K562 (cell line): ENCODE data around the gene NCDN. TPM values are rescaled to one million over a fixed set of nuclear protein-coding genes. Genes with fewer than 3 reads are reported as not detected.

ENCODE experiments used
- ATAC-seq: fragments of 200-7000 bp; cut with Tn5 transposase; 3 replicates; pipeline ENCODE4 v1.9.1; 2020; ENCODE audit warnings: moderate library complexity
- BruUV-seq: library from RNA; stranded (reverse); fragments of 400-500 nt; replicated peaks from 2 replicates; lab custom pipeline; 2021; lab: Mats Ljungman, UMichigan
- CTCF ChIA-PET: fragments of 300-600 bp; formaldehyde crosslinking; extraction: SDS; loops from one replicate; lab custom pipeline; 2021; ENCODE audit warnings: low intra/inter-chr PET ratio; lab: Yijun Ruan, JAX
- POLR2A ChIA-PET: fragments of 300-600, 350-650 bp; sonication (Branson Sonifier 250); formaldehyde crosslinking; extraction: SDS; loops from one replicate; lab custom pipeline; 2021; ENCODE audit warnings: antibody characterized with exemption, inconsistent platforms; lab: Yijun Ruan, JAX
- DNase-seq, 4 experiments: peaks; one replicate each; pipeline versions ENCODE4 v3.0.0 to v3.0.0-alpha.2; 2011 to 2018; ENCODE audit warnings: low spot score in 3 of 4, mixed read lengths in 3 of 4; ENCODE audit errors: extremely low read depth in 1 of 4
- FAIRE-seq: peaks from 2 replicates; lab custom pipeline; 2011; peaks lifted over from hg19 to GRCh38; lab: Jason Lieb, UNC
- H2AFZ ChIP-seq: 2 replicates; pipeline ENCODE4 v1.6.0; 2011; ENCODE audit warnings: low read depth, low read length, control low read depth, inconsistent platforms
- H3K27ac ChIP-seq: fragments of 200-600 bp; 3 replicates; pipeline ENCODE4 v1.8.0; 2011; ENCODE audit warnings: low read depth, mild to moderate bottlenecking, control low read depth, inconsistent platforms, low read length, moderate library complexity, mixed read lengths; ENCODE audit errors: extremely low read depth
- H3K27me3 ChIP-seq, 2 experiments: fragments of 300-600 bp in 1 of 2; 2 replicates in 1 of 2; 3 replicates in 1 of 2; pipeline versions ENCODE4 v1.6.0 to v1.8.0; 2011; ENCODE audit warnings: inconsistent platforms in 2 of 2, low read length in 2 of 2, mild to moderate bottlenecking in 1 of 2, mixed read lengths in 1 of 2, moderate library complexity in 1 of 2; ENCODE audit not compliant: control insufficient read depth in 2 of 2, insufficient read depth in 2 of 2
- H3K36me3 ChIP-seq: fragments of 300-600 bp; 3 replicates; pipeline ENCODE4 v1.8.0; 2011; ENCODE audit warnings: mild to moderate bottlenecking, low read length, inconsistent platforms; ENCODE audit not compliant: control insufficient read depth, insufficient read depth
- H3K4me1 ChIP-seq, 2 experiments: fragments of 200-600 bp in 1 of 2; replicated peaks in 1 of 2; 2 replicates in 1 of 2; 3 replicates in 1 of 2; pipeline versions ENCODE4 v1.5.1 to v1.8.0; 2011; ENCODE audit warnings: inconsistent platforms in 2 of 2, low read length in 2 of 2, mild to moderate bottlenecking in 1 of 2, mixed read lengths in 1 of 2, moderate library complexity in 1 of 2; ENCODE audit not compliant: control insufficient read depth in 2 of 2, insufficient read depth in 2 of 2
- H3K4me2 ChIP-seq: 2 replicates; pipeline ENCODE4 v1.6.1; 2011; ENCODE audit warnings: low read length, control low read depth, inconsistent platforms, mixed read lengths; ENCODE audit not compliant: insufficient read depth
- H3K4me3 ChIP-seq: fragments of 200-600 bp; sonication (generic), shearing (Covaris generic); 2 replicates; pipeline ENCODE4 v1.5.1; 2016; ENCODE audit warnings: control low read depth, inconsistent platforms
- H3K79me2 ChIP-seq: fragments of 200-600 bp; 3 replicates; pipeline ENCODE4 v1.8.0; 2011; ENCODE audit warnings: low read length, inconsistent platforms; ENCODE audit not compliant: control insufficient read depth, insufficient read depth
- H3K9ac ChIP-seq, 2 experiments: 2 replicates each; pipeline versions ENCODE4 v1.6.0 to v1.6.1; 2011; ENCODE audit warnings: low read depth in 2 of 2, low read length in 2 of 2, control low read depth in 1 of 2, inconsistent platforms in 1 of 2, mild to moderate bottlenecking in 1 of 2, mixed read lengths in 1 of 2; ENCODE audit not compliant: insufficient read depth in 1 of 2
- H3K9me1 ChIP-seq: one replicate; pipeline ENCODE4 v1.6.0; 2011; ENCODE audit warnings: inconsistent platforms, mild to moderate bottlenecking, low read length, moderate library complexity; ENCODE audit not compliant: control insufficient read depth, insufficient read depth
- H3K9me3 ChIP-seq: replicated peaks from 2 replicates; pipeline ENCODE4 v1.5.1; 2011; ENCODE audit warnings: low read depth, low read length, inconsistent platforms; ENCODE audit not compliant: control insufficient read depth, insufficient read depth
- H4K20me1 ChIP-seq: replicated peaks from 2 replicates; pipeline ENCODE4 v1.6.1; 2011; ENCODE audit warnings: low read length, inconsistent platforms, mixed read lengths; ENCODE audit not compliant: control insufficient read depth, insufficient read depth
- CBX3 ChIP-seq, 2 experiments: IDR thresholded peaks; 1 replicate in 1 of 2; 2 replicates in 1 of 2; pipeline ENCODE4 v1.6.1; 2012; ENCODE audit warnings: inconsistent platforms in 2 of 2, low read length in 2 of 2, borderline replicate concordance in 1 of 2, control low read depth in 1 of 2
- GTF2E2 ChIP-seq: fragments of 200-800 bp; sonication (Bioruptor generic); IDR thresholded peaks from 2 replicates; pipeline ENCODE4 v1.6.1; 2016; ENCODE audit warnings: missing genetic modification characterization, missing compliant biosample characterization
- NONO ChIP-seq, 2 experiments: fragments of 200-400 bp in 1 of 2; fragments of 450-650 bp in 1 of 2; formaldehyde crosslinking in 1 of 2; IDR thresholded peaks; 2 replicates each; pipeline ENCODE4 v1.6.1; 2017; ENCODE audit warnings: low read depth in 2 of 2, mild to moderate bottlenecking in 2 of 2, moderate library complexity in 2 of 2, low read length in 1 of 2
- PHF20 ChIP-seq: fragments of 450-650 bp; IDR thresholded peaks from 2 replicates; pipeline ENCODE4 v1.6.1; 2018; ENCODE audit not compliant: partially characterized antibody
- SMC3 ChIP-seq: conservative IDR thresholded peaks from 2 replicates; pipeline ENCODE4 v1.6.1; 2011; ENCODE audit warnings: low read depth, low read length, improper control_type of control experiment; ENCODE audit not compliant: insufficient read depth
- ZNF384 ChIP-seq: IDR thresholded peaks from 2 replicates; pipeline ENCODE4 v1.6.1; 2012; ENCODE audit warnings: low read depth, low read length, improper control_type of control experiment
- WGBS: fragments of 100-300 bp; shearing (Covaris generic); methylation state at CpG from one replicate; pipeline ENCODE4 v1.1.6; 2016; ENCODE audit warnings: low coverage, mixed read lengths; ENCODE audit not compliant: insufficient coverage; ENCODE audit errors: missing lambda C conversion rate; 5-methylcytosine and 5-hydroxymethylcytosine counted together
- in situ Hi-C: fragments of 300-500 bp; cut with MboI; formaldehyde crosslinking; loops from 4 replicates; pipeline ENCODE4 v1.15.0; 2018; ENCODE audit warnings: inconsistent platforms, mixed read lengths
- intact Hi-C: fragments of 100-400 bp; cut with micrococcal nuclease; formaldehyde crosslinking; loops from 2 replicates; pipeline ENCODE4 v1.14.2; 2022
- polyA plus RNA-seq, 8 experiments: library from polyadenylated mRNA; depleted of rRNA in 4 of 8; stranded (reverse) in 5 of 8; unstranded in 3 of 8; fragments of >200 nt; fragmentation: Nextera tagmentation in 2 of 8; fragmentation: Illumina TruSeq in 1 of 8; extraction: Ambion mirVana in 2 of 8; extraction: Trizol in 1 of 8; gene quantifications; 2 replicates each; pipeline versions ENCODE4 v1.2.1 to v1.2.3, GENCODE V29; 2011 to 2014; ENCODE audit warnings: inconsistent platforms in 1 of 8, missing spikeins in 1 of 8
- total RNA-seq, 7 experiments: library from RNA; depleted of rRNA in 6 of 7; stranded (reverse); fragments of >200 nt in 6 of 7; fragmentation: Illumina TruSeq in 2 of 7; extraction: Trizol in 2 of 7; gene quantifications; 2 replicates each; pipeline versions ENCODE4 v1.2.1 to v1.2.3, GENCODE V29; 2011 to 2021; ENCODE audit warnings: low replicate concordance in 1 of 7
- TF ChIP-seq, protein P1 (sequence below), 2 experiments: fragments of 150-350 bp in 1 of 2; IDR thresholded peaks; 2 replicates each; pipeline ENCODE4 v1.6.1; 2012 to 2016; ENCODE audit warnings: low read depth in 2 of 2, low read length in 2 of 2, mild to moderate bottlenecking in 1 of 2, moderate library complexity in 1 of 2

NCDN gene
- total and polyA plus RNA-seq, 9 of the 15 experiments (the other 6 are each of a cell fraction or from before 2014, with no cell fraction given): 1.9 to 35.1 (median 10.7) TPM

DNA sequence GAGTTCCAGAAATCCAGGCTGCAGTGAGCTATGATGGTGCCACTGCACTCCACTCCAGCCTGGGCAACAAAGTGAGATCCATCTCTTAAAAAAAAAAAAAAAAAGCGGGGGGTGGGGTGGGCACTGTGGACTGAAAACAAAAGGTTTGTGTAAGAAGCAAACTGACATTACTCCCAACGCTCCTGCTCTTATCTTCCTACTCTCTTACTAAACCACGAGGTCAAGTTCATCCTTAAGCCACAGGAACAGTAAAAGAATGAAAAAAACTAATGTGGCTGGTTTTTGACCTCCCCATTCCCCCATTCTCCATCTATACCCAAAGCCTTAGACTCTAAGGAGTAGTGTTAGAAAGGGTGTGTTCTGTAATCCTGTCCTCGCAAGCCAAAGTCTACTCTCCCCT lies 46.3 kb downstream of the NCDN start:
- no peak for FAIRE-seq
- peaks cover 95% of the 10 kb centered on the region for H3K36me3 ChIP-seq

DNA sequence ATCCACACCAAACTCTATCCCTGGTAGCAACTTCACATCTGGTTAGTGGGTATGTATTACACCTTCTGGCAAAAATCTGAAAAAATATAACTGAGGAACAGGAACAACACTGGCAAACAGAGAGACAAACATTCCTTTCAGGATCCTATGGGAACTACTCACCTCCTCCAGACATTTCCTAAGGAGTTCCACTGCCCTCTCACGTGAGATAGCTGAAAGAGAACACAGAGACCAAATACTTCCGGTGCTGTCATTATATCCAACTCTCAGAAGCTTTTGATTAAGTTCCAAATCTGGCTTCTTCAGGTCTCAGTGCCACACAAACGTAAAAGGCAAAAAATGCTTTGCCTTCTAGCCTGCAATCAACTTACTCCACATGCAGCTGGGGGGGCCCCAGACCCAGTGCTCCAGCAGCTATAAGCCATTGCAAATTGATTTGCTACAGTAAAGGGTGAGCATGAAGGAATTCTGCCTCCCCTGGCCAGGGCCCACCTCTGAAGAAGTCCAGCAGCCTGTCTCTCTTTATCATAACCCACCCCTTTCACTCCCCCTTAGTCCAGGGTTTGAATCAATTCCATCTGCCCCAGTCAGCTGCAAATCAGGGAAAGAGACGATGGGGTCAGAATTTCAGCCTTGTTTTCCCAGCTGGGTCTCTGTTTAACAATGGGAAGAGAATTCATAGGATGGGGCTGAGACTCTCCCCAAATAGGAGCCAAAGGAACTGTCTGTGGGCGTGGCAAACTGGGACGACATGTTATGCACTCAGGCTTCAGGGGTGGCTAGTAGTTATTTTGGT lies 47.7 kb downstream of the NCDN start:
- WGBS: 87% methylated on average over 6 of the region's 6 CpGs
- peaks cover 95% of the 10 kb centered on the region for H3K36me3 ChIP-seq
- intact Hi-C loops: no loop called here
- peak overlapping the region in 1 of 2 experiments; percentile 3; a peak in 1 of 4 replicates for H3K9ac ChIP-seq
- DNase-seq (no peak), ATAC-seq (no peak), FAIRE-seq (no peak)
- H2AFZ ChIP-seq: no peak overlapping the region
- ChIA-PET POLR2A (interaction anchor here (0.6 to 1.7 kb wide), 8 partner anchors 9 to 26 kb away, joined by 4 to 6 read pairs (median 4); no protein-coding TSS in a partner anchor), CTCF (no interaction called here)
- TF ChIP-seq, protein P1, sequence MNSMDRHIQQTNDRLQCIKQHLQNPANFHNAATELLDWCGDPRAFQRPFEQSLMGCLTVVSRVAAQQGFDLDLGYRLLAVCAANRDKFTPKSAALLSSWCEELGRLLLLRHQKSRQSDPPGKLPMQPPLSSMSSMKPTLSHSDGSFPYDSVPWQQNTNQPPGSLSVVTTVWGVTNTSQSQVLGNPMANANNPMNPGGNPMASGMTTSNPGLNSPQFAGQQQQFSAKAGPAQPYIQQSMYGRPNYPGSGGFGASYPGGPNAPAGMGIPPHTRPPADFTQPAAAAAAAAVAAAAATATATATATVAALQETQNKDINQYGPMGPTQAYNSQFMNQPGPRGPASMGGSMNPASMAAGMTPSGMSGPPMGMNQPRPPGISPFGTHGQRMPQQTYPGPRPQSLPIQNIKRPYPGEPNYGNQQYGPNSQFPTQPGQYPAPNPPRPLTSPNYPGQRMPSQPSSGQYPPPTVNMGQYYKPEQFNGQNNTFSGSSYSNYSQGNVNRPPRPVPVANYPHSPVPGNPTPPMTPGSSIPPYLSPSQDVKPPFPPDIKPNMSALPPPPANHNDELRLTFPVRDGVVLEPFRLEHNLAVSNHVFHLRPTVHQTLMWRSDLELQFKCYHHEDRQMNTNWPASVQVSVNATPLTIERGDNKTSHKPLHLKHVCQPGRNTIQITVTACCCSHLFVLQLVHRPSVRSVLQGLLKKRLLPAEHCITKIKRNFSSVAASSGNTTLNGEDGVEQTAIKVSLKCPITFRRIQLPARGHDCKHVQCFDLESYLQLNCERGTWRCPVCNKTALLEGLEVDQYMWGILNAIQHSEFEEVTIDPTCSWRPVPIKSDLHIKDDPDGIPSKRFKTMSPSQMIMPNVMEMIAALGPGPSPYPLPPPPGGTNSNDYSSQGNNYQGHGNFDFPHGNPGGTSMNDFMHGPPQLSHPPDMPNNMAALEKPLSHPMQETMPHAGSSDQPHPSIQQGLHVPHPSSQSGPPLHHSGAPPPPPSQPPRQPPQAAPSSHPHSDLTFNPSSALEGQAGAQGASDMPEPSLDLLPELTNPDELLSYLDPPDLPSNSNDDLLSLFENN (IDR thresholded peaks at IDR 0.05; ENCODE audit: low read depth in 2 of 2, low read length in 2 of 2): no peak
- no peak for TF ChIP-seq CBX3 (IDR thresholded peaks at IDR 0.05; ENCODE audit: borderline replicate concordance in 1 of 2, low read length in 2 of 2)
- in situ Hi-C loops: no loop called here
- no peaks in the 10 kb centered on the region for H3K4me1 ChIP-seq
- peaks cover 6% of the 10 kb centered on the region; the same call in 1 of the 2 replicates for H4K20me1 ChIP-seq
- BruUV-seq: no TSS peak
- no peaks in the 10 kb centered on the region for H3K9me1 ChIP-seq
- H3K4me3 ChIP-seq: no peak overlapping the region
- no peak overlapping the region for H3K27ac ChIP-seq
- no peaks in the 10 kb centered on the region for H3K27me3 ChIP-seq
- no peak overlapping the region for H3K4me2 ChIP-seq
- no peaks in the 10 kb centered on the region for H3K9me3 ChIP-seq
- H3K79me2 ChIP-seq: peaks cover 36% of the 10 kb centered on the region

More for the DNA sequence above, 46.3 kb downstream of the NCDN start:
- intact Hi-C loops: no loop called here
- no peaks in the 10 kb centered on the region for H3K27me3 ChIP-seq
- H3K79me2 ChIP-seq: peaks cover 32% of the 10 kb centered on the region
- POLR2A ChIA-PET: interaction anchor here (0.6 to 2.5 kb wide), 9 partner anchors 10 to 153 kb away, joined by 3 to 17 read pairs (median 4); no protein-coding TSS in a partner anchor
- H3K9me3 ChIP-seq: no peaks in the 10 kb centered on the region
- H3K4me1 ChIP-seq: no peaks in the 10 kb centered on the region
- no TSS peak for BruUV-seq
- no peak overlapping the region for H3K4me2 ChIP-seq
- no peak overlapping the region for H3K4me3 ChIP-seq
- no peak overlapping the region for H2AFZ ChIP-seq
- H3K9me1 ChIP-seq: no peaks in the 10 kb centered on the region
- DNase-seq: no peak
- WGBS: 49% methylated on average over 4 of the region's 4 CpGs
- in situ Hi-C loops: no loop called here
- TF ChIP-seq GTF2E2 (no peak), SMC3 (no peak), PHF20 (no peak), ZNF384 (0 out of 2 replicates have a peak, but pooled peaks have one; percentile 4), NONO (IDR thresholded peaks at IDR 0.05; ENCODE audit: low read depth in 2 of 2, low read length in 1 of 2) (no peak)
- TF ChIP-seq, all 486 proteins: peak for 1
- Histone ChIP-seq H3K9ac (no peak overlapping the region), H4K20me1 (peaks cover 6% of the 10 kb centered on the region; the same call in 1 of the 2 replicates), H3K27ac (no peak overlapping the region)
- CTCF ChIA-PET: no interaction called here
- no peak for ATAC-seq
